GM23248 (cell line): ENCODE data around the gene CSRNP3.

ENCODE experiments used
- EZH2 ChIP-seq: fragments of 200-600 bp; sonication (generic); IDR thresholded peaks from 2 replicates; pipeline ENCODE4 v1.6.1; 2018; ENCODE audit warnings: antibody characterized with exemption, mild to moderate bottlenecking; ENCODE audit not compliant: insufficient read depth, poor library complexity, severe bottlenecking
- EZH2phosphoT487 ChIP-seq: fragments of 200-600 bp; sonication (generic); IDR thresholded peaks from 2 replicates; pipeline ENCODE4 v1.6.1; 2018; ENCODE audit warnings: antibody characterized with exemption, moderate library complexity, mild to moderate bottlenecking, low read depth; ENCODE audit not compliant: insufficient read depth

GRCh38 chr2:165674780-165675179 is 205.3 kb downstream of the CSRNP3 start:
- TF ChIP-seq EZH2phosphoT487, result no peak
- no peak for TF ChIP-seq EZH2
